ENCODE data around the gene CAPZA1.

CAPZA1 gene

GRCh38 chr1:112689842-112690237 lies 70.2 kb downstream of the CAPZA1 start:
- no peak for TF ChIP-seq CTCF (IDR thresholded peaks at IDR 0.05; ENCODE audit: borderline replicate concordance, control extremely low read depth, extremely low read depth, insufficient read depth, missing control alignments)
- no peak for DNase-seq (ENCODE audit: low spot score)
- in situ Hi-C loops (cut with MboI; ENCODE audit: low sequenced_read_pairs, unreplicated experiment): no loop called here

- in situ Hi-C loops (cut with MboI; ENCODE audit: low sequenced_read_pairs, unreplicated experiment): no loop called here
- no peak for DNase-seq (ENCODE audit: low spot score)
- no peak for TF ChIP-seq CTCF (IDR thresholded peaks at IDR 0.05; ENCODE audit: borderline replicate concordance, control extremely low read depth, extremely low read depth, insufficient read depth, missing control alignments)
These were observed 73.0 kb downstream of the CAPZA1 start for GRCh38 chr1:112692681-112693080.

- in situ Hi-C loops (cut with MboI; ENCODE audit: low sequenced_read_pairs, unreplicated experiment): no loop called here
- no peak for TF ChIP-seq CTCF (IDR thresholded peaks at IDR 0.05; ENCODE audit: borderline replicate concordance, control extremely low read depth, extremely low read depth, insufficient read depth, missing control alignments)
- DNase-seq (ENCODE audit: low spot score): no peak
These were observed 74.2 kb downstream of the CAPZA1 start for GRCh38 chr1:112693821-112694220.

- TF ChIP-seq CTCF (IDR thresholded peaks at IDR 0.05; ENCODE audit: borderline replicate concordance, control extremely low read depth, extremely low read depth, insufficient read depth, missing control alignments): no peak
- in situ Hi-C loops (cut with MboI; ENCODE audit: low sequenced_read_pairs, unreplicated experiment): no loop called here
- no peak for DNase-seq (ENCODE audit: low spot score)
These were observed 74.8 kb downstream of the CAPZA1 start for GRCh38 chr1:112694363-112694929.

GRCh38 chr1:112695276-112695675 lies 75.6 kb downstream of the CAPZA1 start:
- in situ Hi-C loops (cut with MboI; ENCODE audit: low sequenced_read_pairs, unreplicated experiment): no loop called here
- no peak for TF ChIP-seq CTCF (IDR thresholded peaks at IDR 0.05; ENCODE audit: borderline replicate concordance, control extremely low read depth, extremely low read depth, insufficient read depth, missing control alignments)
- DNase-seq (ENCODE audit: low spot score): no peak

GRCh38 chr1:112696578-112697314 lies 77.1 kb downstream of the CAPZA1 start:
- TF ChIP-seq CTCF (IDR thresholded peaks at IDR 0.05; ENCODE audit: borderline replicate concordance, control extremely low read depth, extremely low read depth, insufficient read depth, missing control alignments): no peak
- in situ Hi-C loops (cut with MboI; ENCODE audit: low sequenced_read_pairs, unreplicated experiment): no loop called here
- no peak for DNase-seq (ENCODE audit: low spot score)

Data from GM13976 (cell line).